Keratinocyte (primary cell): ENCODE results near the gene PLCL2.

Source experiments
- CTCF ChIP-seq, 3 experiments: IDR thresholded peaks in 1 of 3; conservative IDR thresholded peaks in 1 of 3; optimal IDR thresholded peaks in 1 of 3; 2 replicates in 2 of 3; 3 replicates in 1 of 3; pipeline versions ENCODE3 to v1.5.1; 2011; ENCODE audit warnings: low read length in 3 of 3, mild to moderate bottlenecking in 3 of 3, moderate library complexity in 2 of 3, control low read depth in 1 of 3, inconsistent platforms in 1 of 3; ENCODE audit not compliant: insufficient read depth in 2 of 3; ENCODE audit errors: extremely low read depth in 1 of 3
- EZH2 ChIP-seq: IDR thresholded peaks from one replicate; pipeline ENCODE4 v1.6.1; 2012; ENCODE audit warnings: inconsistent platforms, mild to moderate bottlenecking, low read length, moderate library complexity

DNA sequence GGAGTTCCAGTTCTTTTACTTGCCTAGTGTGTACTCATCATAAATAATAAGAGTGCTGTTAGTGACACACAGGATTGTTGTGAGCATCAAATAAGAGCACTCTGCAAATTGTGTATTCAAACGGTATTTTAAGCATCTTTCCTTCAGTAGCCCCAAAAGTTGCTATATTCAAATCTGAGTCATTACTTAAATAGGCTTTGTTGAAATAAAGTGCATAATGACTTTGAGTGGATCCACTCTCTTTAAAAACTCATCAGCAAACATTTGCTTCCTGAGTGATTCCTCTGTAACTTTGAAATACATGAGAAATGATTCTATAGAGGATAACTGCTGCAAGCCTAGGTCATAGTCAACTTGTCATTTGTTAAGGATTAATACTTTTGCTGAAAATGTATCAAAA is 29.3 kb upstream of the PLCL2 start:
- TF ChIP-seq CTCF (optimal IDR thresholded peaks at IDR 0.05 in 1 of 3, IDR thresholded peaks at IDR 0.05 in 1 of 3, conservative IDR thresholded peaks at IDR 0.05 in 1 of 3; ENCODE audit: extremely low read depth in 1 of 3, insufficient read depth in 2 of 3, low read length in 3 of 3) (no peak), EZH2 (no peak)
